Liver (tissue), 9 donors: ENCODE data around the gene ATP6AP1. TPM values are rescaled to one million over a fixed set of nuclear protein-coding genes. Genes with fewer than 3 reads are reported as not detected.

ENCODE experiments used
- DNase-seq: peaks from one replicate; pipeline ENCODE4 v3.0.0-alpha.2; 2017; ENCODE audit warnings: low spot score
- H3K27ac ChIP-seq, 2 donors: one replicate each; pipeline ENCODE4 v1.7.0; 2013; ENCODE audit warnings: inconsistent platforms in 2 of 2, low read length in 2 of 2, control low read depth in 1 of 2, low read depth in 1 of 2, mild to moderate bottlenecking in 1 of 2
- H3K27me3 ChIP-seq, 4 donors: one replicate each; pipeline versions ENCODE4 v1.6.1 to v1.7.0; 2013; ENCODE audit warnings: low read length in 3 of 4, inconsistent platforms in 1 of 4, mild to moderate bottlenecking in 1 of 4, moderate library complexity in 1 of 4; ENCODE audit not compliant: control insufficient read depth in 4 of 4, insufficient read depth in 4 of 4
- H3K36me3 ChIP-seq, 4 donors: one replicate each; pipeline versions ENCODE4 v1.6.1 to v1.7.0; 2013; ENCODE audit warnings: low read length in 3 of 4, mild to moderate bottlenecking in 3 of 4, low read depth in 1 of 4, moderate library complexity in 1 of 4; ENCODE audit not compliant: control insufficient read depth in 4 of 4, insufficient read depth in 3 of 4
- H3K4me1 ChIP-seq, 4 donors: one replicate each; pipeline versions ENCODE4 v1.6.1 to v1.7.0; 2013; ENCODE audit warnings: low read length in 3 of 4, mild to moderate bottlenecking in 3 of 4, moderate library complexity in 1 of 4; ENCODE audit not compliant: control insufficient read depth in 4 of 4, insufficient read depth in 4 of 4
- H3K4me3 ChIP-seq, 3 donors: one replicate each; pipeline versions ENCODE4 v1.6.1 to v1.7.0; 2013; ENCODE audit warnings: low read length in 3 of 3, control low read depth in 1 of 3, low read depth in 1 of 3, mild to moderate bottlenecking in 1 of 3
- H3K9ac ChIP-seq, 2 donors: one replicate each; pipeline ENCODE4 v1.7.0; 2013; ENCODE audit warnings: low read length in 2 of 2, mild to moderate bottlenecking in 2 of 2, moderate library complexity in 2 of 2, control low read depth in 1 of 2, low read depth in 1 of 2
- H3K9me3 ChIP-seq, 4 donors: one replicate each; pipeline versions ENCODE4 v1.6.1 to v1.7.0; 2013; ENCODE audit warnings: low read length in 3 of 4; ENCODE audit not compliant: control insufficient read depth in 4 of 4
- FOXA2 ChIP-seq: IDR thresholded peaks from 2 replicates; pipeline ENCODE4 v1.6.1; 2016; ENCODE audit warnings: antibody characterized with exemption
- HNF4A ChIP-seq, 2 donors: conservative IDR thresholded peaks; 2 replicates each; pipeline ENCODE4 v1.6.1; 2016; ENCODE audit warnings: antibody characterized with exemption in 2 of 2, mild to moderate bottlenecking in 2 of 2
- HNF4G ChIP-seq: IDR thresholded peaks from 2 replicates; pipeline ENCODE4 v1.6.1; 2016; ENCODE audit warnings: antibody characterized with exemption
- JUND ChIP-seq, 2 donors: IDR thresholded peaks; 2 replicates each; pipeline ENCODE4 v1.6.1; 2016; ENCODE audit warnings: antibody characterized with exemption in 2 of 2
- RAD21 ChIP-seq, 2 donors: IDR thresholded peaks; 2 replicates each; pipeline ENCODE4 v1.6.1; 2016; ENCODE audit warnings: antibody characterized with exemption in 2 of 2, mild to moderate bottlenecking in 2 of 2
- RXRA ChIP-seq, 2 donors: IDR thresholded peaks; 2 replicates each; pipeline ENCODE4 v1.6.1; 2017 to 2018; ENCODE audit warnings: antibody characterized with exemption in 2 of 2, mild to moderate bottlenecking in 1 of 2
- TAF1 ChIP-seq: conservative IDR thresholded peaks from 2 replicates; pipeline ENCODE4 v1.6.1; 2016; ENCODE audit warnings: antibody characterized with exemption, mild to moderate bottlenecking
- YY1 ChIP-seq: IDR thresholded peaks from 2 replicates; pipeline ENCODE4 v1.6.1; 2016; ENCODE audit warnings: antibody characterized with exemption, mild to moderate bottlenecking
- WGBS: extraction: QIAGEN DNeasy Blood & Tissue Kit; methylation state at CpG from one replicate; pipeline ENCODE4 v1.1.7; 2013; 5-methylcytosine and 5-hydroxymethylcytosine counted together
- polyA plus RNA-seq, 2 donors: library from polyadenylated mRNA; stranded (reverse) in 1 of 2; unstranded in 1 of 2; fragments of 200-250 nt in 1 of 2; fragments of >200 nt in 1 of 2; fragmentation: Nextera tagmentation in 1 of 2; extraction: Ambion mirVana in 1 of 2; gene quantifications; one replicate each; pipeline versions ENCODE4 v1.2.1 to v1.2.3, GENCODE V29; 2013 to 2015
- total RNA-seq, 2 donors: library from RNA; depleted of rRNA; stranded (reverse); fragments of >200 nt; gene quantifications; one replicate each; pipeline ENCODE4 v1.2.3, GENCODE V29; 2014
- TF ChIP-seq, protein P1 (sequence below): IDR thresholded peaks from 2 replicates; pipeline ENCODE4 v1.6.1; 2016; ENCODE audit warnings: antibody characterized with exemption
- TF ChIP-seq, protein P2 (sequence below): fragments of 150-350 bp; IDR thresholded peaks from 2 replicates; pipeline ENCODE4 v1.5.1; 2017; ENCODE audit warnings: improper control_type of control experiment, low read depth, low read length; ENCODE audit not compliant: missing input control
- TF ChIP-seq, protein P3 (sequence below): IDR thresholded peaks from 2 replicates; pipeline ENCODE4 v1.6.1; 2016; ENCODE audit warnings: antibody characterized with exemption
- TF ChIP-seq, protein P4 (sequence below): IDR thresholded peaks from 2 replicates; pipeline ENCODE4 v1.6.1; 2016; ENCODE audit warnings: antibody characterized with exemption
- donor health status: healthy.
- donor health status: healthy.
- donor health status: healthy.
- donor health status: healthy.
- donor health status: healthy.

The ATP6AP1 gene
- total and polyA plus RNA-seq, 4 donors, result 35.2 to 43.3 (median 40.8) TPM

DNA sequence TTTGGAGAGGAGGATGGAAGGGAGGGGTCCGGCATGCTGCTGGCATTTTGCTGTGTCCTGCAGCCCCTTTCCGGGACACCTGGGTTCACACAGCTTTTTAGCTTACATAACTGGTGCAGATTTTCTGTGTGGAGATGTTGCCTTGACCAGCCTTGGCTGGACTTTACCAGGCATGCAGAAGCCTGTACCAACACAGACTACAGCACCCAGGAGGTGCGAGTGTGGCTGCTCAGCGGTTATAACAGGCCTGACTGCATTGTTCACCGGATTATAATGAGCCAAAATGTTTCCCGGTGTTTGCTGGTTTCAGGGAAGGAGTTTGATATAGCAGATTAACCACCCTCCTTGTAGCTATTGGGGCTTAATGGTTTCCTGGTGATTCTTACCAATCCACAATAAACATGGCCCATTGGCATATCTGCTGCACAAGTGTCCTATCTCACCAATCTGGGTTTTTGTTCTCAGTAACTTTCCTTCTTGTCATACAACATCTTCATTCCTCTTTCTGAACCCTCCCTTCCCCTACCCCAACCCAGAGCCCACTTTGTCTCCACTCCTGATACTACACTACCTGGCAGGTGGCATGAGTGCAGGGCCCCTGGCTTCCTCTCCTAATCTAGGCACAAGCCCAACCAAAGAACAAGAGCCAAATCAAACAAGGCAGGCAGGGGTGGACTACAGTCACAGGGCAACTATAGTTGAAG is 26.4 kb upstream of the ATP6AP1 start:
- WGBS, result 38% methylated on average over 6 of the region's 6 CpGs

DNA sequence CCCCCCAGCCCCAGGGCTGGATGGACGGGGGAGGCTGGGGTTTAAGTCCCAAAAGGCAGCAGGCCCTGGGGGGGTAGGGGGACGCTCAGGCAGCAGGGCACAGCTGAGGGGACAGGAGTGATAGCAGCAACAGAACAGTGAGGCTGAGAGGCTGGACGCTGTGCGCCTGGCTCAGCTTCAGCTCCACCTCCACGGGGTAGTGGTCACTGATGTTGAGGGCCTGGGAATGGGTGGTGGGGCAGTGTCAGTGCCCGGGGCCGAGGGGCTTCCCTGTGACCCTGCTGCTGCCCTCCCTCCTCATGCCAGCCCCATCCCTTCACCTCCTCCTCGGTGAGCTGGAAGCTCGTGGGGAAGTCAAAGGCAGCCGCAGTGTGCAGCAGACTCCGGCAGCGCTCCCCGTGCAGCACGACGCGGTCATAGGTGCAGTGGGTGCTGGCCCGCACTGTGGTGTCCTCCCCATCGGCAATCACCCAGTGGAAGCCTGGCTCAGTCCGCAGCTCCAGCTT is 25.8 kb upstream of the ATP6AP1 start:
- H3K9ac ChIP-seq, result no peak overlapping the region
- peaks cover 1 to 34% (median 26%) of the 10 kb centered on the region in 4 donors for H3K4me1 ChIP-seq
- TF ChIP-seq HNF4G, result no peak
- TF ChIP-seq, protein P1, sequence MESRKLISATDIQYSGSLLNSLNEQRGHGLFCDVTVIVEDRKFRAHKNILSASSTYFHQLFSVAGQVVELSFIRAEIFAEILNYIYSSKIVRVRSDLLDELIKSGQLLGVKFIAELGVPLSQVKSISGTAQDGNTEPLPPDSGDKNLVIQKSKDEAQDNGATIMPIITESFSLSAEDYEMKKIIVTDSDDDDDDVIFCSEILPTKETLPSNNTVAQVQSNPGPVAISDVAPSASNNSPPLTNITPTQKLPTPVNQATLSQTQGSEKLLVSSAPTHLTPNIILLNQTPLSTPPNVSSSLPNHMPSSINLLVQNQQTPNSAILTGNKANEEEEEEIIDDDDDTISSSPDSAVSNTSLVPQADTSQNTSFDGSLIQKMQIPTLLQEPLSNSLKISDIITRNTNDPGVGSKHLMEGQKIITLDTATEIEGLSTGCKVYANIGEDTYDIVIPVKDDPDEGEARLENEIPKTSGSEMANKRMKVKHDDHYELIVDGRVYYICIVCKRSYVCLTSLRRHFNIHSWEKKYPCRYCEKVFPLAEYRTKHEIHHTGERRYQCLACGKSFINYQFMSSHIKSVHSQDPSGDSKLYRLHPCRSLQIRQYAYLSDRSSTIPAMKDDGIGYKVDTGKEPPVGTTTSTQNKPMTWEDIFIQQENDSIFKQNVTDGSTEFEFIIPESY, result no peak
- no peak for TF ChIP-seq RXRA (IDR thresholded peaks at IDR 0.05)
- no peak for TF ChIP-seq TAF1
- no peak overlapping the region for H3K4me3 ChIP-seq
- no peaks in the 10 kb centered on the region for H3K9me3 ChIP-seq
- H3K27ac ChIP-seq, result no peak overlapping the region
- H3K36me3 ChIP-seq, result peaks cover 0 to 10% (median 7%) of the 10 kb centered on the region in 4 donors
- no peaks in the 10 kb centered on the region for H3K27me3 ChIP-seq
- no peak for DNase-seq
- WGBS, result 76% methylated on average over 19 of the region's 19 CpGs

More for the DNA sequence above, 26.4 kb upstream of the ATP6AP1 start:
- TF ChIP-seq, protein P1, result no peak
- TF ChIP-seq HNF4A (conservative IDR thresholded peaks at IDR 0.05) (no peak), FOXA2 (no peak), YY1 (no peak)
- TF ChIP-seq, protein P2, sequence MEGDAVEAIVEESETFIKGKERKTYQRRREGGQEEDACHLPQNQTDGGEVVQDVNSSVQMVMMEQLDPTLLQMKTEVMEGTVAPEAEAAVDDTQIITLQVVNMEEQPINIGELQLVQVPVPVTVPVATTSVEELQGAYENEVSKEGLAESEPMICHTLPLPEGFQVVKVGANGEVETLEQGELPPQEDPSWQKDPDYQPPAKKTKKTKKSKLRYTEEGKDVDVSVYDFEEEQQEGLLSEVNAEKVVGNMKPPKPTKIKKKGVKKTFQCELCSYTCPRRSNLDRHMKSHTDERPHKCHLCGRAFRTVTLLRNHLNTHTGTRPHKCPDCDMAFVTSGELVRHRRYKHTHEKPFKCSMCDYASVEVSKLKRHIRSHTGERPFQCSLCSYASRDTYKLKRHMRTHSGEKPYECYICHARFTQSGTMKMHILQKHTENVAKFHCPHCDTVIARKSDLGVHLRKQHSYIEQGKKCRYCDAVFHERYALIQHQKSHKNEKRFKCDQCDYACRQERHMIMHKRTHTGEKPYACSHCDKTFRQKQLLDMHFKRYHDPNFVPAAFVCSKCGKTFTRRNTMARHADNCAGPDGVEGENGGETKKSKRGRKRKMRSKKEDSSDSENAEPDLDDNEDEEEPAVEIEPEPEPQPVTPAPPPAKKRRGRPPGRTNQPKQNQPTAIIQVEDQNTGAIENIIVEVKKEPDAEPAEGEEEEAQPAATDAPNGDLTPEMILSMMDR, result no peak
- TF ChIP-seq, protein P3, sequence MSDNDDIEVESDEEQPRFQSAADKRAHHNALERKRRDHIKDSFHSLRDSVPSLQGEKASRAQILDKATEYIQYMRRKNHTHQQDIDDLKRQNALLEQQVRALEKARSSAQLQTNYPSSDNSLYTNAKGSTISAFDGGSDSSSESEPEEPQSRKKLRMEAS, result no peak
- peaks cover 0 to 10% (median 7%) of the 10 kb centered on the region in 4 donors for H3K36me3 ChIP-seq
- no peaks in the 10 kb centered on the region for H3K9me3 ChIP-seq
- DNase-seq, result no peak
- no peaks in the 10 kb centered on the region for H3K27me3 ChIP-seq
- H3K4me3 ChIP-seq, result no peak overlapping the region
- no peak overlapping the region for H3K9ac ChIP-seq
- peaks cover 1 to 35% (median 26%) of the 10 kb centered on the region in 4 donors for H3K4me1 ChIP-seq
- H3K27ac ChIP-seq, result peak overlapping the region in 1 of 2 donors; percentile 50

DNA sequence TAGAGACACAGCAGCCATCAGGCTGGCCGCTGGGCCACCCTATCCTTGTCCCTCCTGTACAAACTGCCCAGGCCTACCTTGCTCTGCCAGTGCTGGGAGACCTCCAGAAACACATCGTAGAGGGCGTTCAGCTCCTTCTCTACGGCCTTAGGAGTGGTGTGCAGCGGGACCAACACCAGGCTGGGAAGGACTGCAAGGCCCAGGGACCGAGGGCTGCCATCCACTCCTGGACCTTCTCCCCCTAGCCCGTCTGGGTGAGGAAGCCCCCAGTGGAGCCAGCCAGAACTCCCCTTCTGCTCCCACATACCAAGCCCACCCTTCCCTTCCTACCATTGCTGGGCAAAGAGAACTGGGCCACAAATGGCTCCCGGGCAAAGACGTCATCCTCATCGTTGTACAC is 25.3 kb upstream of the ATP6AP1 start:
- Histone ChIP-seq H3K9me3 (no peaks in the 10 kb centered on the region), H3K9ac (no peak overlapping the region), H3K27me3 (no peaks in the 10 kb centered on the region), H3K36me3 (peaks cover 0 to 10% (median 7%) of the 10 kb centered on the region in 4 donors), H3K27ac (no peak overlapping the region), H3K4me1 (peaks cover 1 to 34% (median 26%) of the 10 kb centered on the region in 4 donors), H3K4me3 (no peak overlapping the region)
- 95% methylated on average over 10 of the region's 10 CpGs for WGBS
- no peak for DNase-seq
- TF ChIP-seq, protein P1, result no peak
- TF ChIP-seq JUND (IDR thresholded peaks at IDR 0.05), result no peak
- no peak for TF ChIP-seq RAD21 (IDR thresholded peaks at IDR 0.05)
- TF ChIP-seq, protein P2, result no peak
- TF ChIP-seq, protein P4, sequence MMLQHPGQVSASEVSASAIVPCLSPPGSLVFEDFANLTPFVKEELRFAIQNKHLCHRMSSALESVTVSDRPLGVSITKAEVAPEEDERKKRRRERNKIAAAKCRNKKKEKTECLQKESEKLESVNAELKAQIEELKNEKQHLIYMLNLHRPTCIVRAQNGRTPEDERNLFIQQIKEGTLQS, result no peak
